Inferior parietal cortex (tissue), 1 donor: ENCODE measurements around the gene SDK1.
"Not testable (repeated sequence)": the region's sequence is repeated elsewhere in the genome, so short reads cannot be mapped to it uniquely, and the experiment has no call there.

Experiments
- DNase-seq: peaks from one replicate; pipeline ENCODE4 v3.0.0-alpha.2; 2016; ENCODE audit errors: extremely low spot score

SDK1 gene

GRCh38 chr7:3922175-3922635 lies 621.2 kb downstream of the SDK1 start:
- DNase-seq = peak; percentile 58

DNA sequence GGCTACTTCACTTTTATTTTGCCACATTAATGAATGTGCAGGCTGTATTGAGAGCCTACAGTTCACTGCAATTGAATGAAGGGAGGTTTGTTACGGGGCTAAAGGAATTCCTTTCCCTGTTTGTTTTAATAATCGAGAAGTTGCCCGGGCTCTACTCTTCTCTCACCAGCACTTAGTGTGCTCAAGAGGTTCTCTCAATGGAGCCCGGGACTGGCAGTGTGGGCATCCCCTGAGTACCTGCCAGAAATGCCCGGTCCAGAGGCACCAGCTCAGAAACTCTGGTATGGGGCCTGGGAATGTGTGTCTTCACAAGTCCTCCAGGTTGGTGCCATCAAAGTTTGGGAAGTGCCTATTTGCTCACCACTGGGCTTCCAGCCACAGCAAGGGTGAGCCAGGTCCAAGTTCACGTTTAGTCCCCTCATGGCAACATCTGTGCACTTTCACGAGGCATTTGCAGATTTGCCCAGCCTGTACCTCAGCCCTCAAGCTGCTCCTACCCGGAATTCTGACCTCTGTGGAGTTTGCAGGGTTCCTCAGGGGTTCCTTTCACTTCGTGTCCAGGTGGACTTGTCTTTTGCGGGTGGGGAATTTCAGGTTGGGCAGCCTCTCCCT lies 622.4 kb downstream of the SDK1 start:
- no peak for DNase-seq

- DNase-seq = no peak
These were observed 623.2 kb downstream of the SDK1 start for GRCh38 chr7:3924277-3924676.

GRCh38 chr7:3927446-3928110 lies 626.5 kb downstream of the SDK1 start:
- no peak for DNase-seq

GRCh38 chr7:3928727-3929515 lies 627.9 kb downstream of the SDK1 start:
- DNase-seq = no peak

DNA sequence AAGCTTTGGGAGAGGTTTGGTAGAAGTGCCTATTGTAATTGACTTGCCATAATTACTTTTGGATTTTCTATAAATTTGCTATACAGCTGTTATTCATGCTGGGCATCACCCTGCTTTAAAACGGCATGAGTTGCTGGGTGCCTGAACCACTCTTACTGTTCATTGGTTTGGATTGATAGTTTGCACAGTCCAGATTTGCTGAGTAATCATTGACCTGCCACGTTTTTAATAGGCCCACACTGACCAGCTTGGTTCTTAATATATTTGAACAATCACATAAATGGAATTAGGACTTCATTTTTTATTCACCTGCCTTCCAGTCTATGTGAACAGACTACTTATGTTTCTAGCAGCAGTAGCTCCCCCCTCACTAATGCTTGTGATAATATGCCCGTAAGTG lies 630.8 kb downstream of the SDK1 start:
- DNase-seq = no peak

GRCh38 chr7:3937146-3937545 lies 636.1 kb downstream of the SDK1 start:
- no peak for DNase-seq

DNA sequence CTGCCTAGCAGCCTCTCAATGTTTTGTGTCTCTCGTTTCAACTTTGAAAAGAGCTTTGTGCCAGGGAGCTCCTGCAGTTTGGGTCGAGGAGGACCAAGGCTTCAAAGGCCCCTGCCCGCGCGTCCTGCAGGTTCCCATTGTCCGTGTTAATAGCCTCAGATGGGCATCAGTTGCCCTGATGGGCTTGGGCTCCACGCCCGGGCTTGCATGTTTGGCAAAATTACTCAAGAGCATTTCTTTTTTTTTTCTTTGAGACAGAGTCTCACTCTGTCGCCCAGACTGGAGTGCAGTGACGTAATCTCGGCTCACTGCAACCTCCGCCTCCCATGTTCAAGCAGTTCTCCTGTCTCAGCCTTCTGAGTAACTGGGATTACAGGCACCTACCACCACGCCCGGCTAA lies 636.6 kb downstream of the SDK1 start:
- DNase-seq = no peak

- not testable (repeated sequence) for DNase-seq
These were observed 640.7 kb downstream of the SDK1 start for GRCh38 chr7:3941706-3942105.

DNA sequence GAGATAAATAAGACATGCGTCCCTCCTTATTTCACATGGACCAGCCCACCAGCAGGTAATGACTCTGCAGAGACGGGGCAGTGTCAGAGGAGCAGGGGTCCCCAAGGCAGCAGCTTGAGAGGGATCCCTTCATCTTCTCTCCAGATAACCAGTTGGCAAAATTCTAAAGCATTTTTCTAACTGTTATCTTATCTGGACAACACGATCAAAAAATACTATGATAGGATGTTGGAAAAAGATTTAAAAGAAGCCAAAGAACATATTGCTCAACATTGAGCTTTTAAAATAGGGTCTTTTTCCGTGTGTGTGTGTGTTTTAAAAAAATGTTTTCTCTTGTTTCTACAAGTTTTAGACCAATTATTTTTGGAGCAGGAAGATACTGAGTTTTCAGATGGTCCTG lies 641.2 kb downstream of the SDK1 start:
- DNase-seq = no peak

- no peak for DNase-seq
These were observed 642.0 kb downstream of the SDK1 start for GRCh38 chr7:3942816-3943745.

GRCh38 chr7:3943779-3944520 lies 642.9 kb downstream of the SDK1 start:
- no peak for DNase-seq

- DNase-seq = no peak
These were observed 648.2 kb downstream of the SDK1 start for GRCh38 chr7:3949242-3949640.

DNA sequence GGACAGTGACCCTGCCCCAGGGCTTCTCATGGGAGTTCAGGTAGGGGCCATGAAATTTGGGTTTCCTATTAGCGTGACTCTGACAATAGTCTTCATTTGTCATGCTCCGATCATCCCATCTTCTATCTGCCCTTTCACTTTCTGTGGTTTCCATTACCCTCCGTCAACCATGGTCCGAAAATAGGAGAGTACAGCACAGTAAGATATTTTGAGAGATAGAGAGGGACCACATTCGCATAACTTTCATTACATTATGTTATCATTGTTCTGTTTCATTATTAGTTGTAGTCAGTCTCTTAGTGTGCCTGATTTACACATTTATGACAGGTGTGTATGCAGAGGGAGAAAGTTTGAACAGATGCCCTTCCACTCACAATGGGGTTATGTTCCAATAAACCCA lies 649.2 kb downstream of the SDK1 start:
- no peak for DNase-seq

DNA sequence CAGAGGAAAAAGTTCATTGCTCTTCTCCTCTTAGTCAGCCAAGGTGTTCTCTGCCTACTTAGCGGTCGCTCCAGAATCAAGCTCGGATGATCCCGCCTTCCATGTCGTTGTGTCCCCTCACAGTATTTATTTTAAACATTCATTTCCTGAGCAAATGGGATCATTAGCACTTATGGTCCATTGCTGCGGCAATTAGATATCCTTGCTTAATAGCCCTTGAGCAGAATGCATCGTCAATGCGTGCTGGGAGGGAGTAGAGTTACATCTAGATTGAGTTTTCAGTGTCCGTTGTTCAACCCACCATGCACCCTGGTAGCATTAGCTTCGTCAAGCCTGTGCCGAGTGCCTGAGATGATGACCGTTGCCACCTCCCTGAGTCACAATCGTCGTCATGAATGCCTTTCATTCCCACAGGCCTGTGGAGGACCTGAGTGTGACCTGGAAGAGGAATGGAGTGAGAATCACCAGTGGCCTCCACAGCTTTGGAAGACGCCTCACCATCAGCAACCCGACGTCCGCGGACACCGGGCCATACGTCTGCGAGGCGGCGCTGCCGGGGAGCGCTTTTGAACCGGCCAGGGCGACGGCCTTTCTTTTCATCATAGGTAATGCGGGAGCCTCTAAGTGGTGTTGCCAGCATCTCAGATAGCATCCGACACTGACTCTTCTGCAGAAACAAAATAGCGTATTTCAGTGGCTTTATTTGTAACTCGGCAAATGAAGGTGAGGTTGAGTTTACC lies 650.4 kb downstream of the SDK1 start:
- DNase-seq = no peak

DNA sequence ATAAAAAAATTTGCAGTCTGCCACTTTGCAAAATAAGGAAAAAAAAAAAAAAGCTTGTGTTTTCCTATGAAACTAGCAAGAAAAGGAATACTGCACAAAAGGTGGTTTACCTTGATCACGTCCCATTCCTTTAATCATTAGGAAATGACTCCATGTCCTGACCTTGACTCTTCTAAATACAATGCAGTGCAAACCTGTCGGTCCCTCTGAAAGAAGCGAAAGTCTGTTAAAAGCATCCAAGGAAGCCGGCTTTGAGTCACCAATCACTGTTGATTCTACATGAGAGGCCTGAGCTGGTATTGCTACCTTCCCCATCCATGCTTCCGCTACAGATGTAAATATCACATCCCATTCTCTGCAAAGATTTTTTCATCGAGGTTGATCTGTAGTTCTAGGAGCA lies 652.1 kb downstream of the SDK1 start:
- DNase-seq = no peak

- no peak for DNase-seq
These were observed 652.9 kb downstream of the SDK1 start for GRCh38 chr7:3953946-3954345.

DNA sequence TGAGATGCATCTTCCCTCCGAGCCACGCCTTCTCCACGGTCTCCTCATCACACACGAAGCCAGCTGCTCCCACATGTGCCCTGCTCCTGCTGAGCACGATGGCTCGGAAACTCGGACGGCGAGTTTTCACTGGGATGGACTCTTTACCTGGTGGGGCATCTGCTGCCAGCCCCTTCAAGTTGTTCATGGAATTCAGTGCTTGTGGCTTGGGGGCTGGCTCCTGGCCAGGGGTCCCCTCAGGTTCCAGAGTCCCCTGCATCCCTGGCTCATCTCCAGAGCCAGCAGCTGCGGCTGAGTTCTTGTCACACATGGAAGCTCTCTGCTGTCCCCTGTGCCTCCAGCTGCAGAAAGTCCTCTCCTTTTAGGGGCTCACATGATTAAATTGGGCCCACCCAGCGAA lies 654.0 kb downstream of the SDK1 start:
- DNase-seq = no peak

DNA sequence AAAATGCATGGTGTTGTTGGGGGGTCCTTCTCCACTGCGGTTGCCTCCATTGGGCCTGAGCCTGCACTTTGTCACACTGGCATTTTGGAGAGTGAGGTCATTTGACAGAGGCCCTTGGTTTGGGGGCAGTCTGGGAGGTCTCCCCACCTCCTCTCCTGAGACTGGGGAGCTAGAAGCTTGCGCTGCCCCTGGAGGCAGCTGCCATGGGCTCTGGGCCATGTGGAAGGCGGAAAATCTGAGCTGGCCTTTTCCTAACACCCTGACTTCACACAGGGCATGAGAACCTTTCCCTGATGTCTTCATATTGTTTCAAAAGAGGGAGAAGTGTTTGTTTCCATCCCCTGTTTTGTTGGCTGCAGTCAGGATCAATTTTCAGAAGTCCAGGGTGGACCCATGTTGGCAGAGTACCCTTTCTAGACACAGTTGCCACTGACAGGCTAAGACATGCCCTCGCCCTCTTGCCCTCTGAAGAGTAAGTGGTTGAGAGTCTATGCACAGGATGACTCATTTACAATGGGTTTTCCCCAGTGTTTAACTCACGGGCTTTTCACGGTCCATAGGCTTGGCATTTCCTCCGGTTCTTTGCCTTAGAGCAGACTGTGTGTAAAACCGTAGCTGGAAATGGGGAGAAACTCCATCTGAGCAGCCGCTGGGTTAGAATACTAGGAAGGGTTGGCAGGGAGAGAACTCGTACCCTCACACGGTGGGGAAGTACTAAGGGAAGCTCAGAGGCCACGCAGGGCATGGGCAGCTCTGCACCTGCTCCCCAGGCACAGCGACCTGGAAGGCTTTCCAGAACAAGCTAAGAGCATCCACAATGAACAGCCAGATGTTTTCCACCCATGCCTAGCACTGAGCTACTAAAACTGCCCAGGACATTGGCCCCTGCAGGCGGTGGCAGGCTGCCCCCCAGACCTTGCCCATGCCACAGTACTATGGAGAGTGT lies 655.0 kb downstream of the SDK1 start:
- DNase-seq = no peak
